Fibroblast of lung (primary cell): ENCODE data around the gene PWWP2B. TPM values are rescaled to one million over a fixed set of nuclear protein-coding genes. Genes with fewer than 3 reads are reported as not detected.

ENCODE experiments used
- DNase-seq, 2 donors: peaks; one replicate each; pipeline versions ENCODE4 v3.0.0 to v3.0.0-alpha.2; 2010; ENCODE audit warnings: low read depth in 2 of 2
- H2AFZ ChIP-seq: 2 replicates; pipeline ENCODE4 v1.5.1; 2012; ENCODE audit warnings: low read length, control low read depth, inconsistent platforms
- H3K27ac ChIP-seq: 2 replicates; pipeline ENCODE4 v1.5.1; 2011; ENCODE audit warnings: low read length, control low read depth; ENCODE audit not compliant: insufficient read depth
- H3K27me3 ChIP-seq: 2 replicates; pipeline ENCODE4 v1.5.1; 2011; ENCODE audit warnings: mild to moderate bottlenecking, low read length; ENCODE audit not compliant: control insufficient read depth, insufficient read depth
- H3K36me3 ChIP-seq: 2 replicates; pipeline ENCODE4 v1.5.1; 2011; ENCODE audit warnings: low read length; ENCODE audit not compliant: control insufficient read depth, insufficient read depth
- H3K4me1 ChIP-seq: 2 replicates; pipeline ENCODE4 v1.5.1; 2011; ENCODE audit warnings: low read length; ENCODE audit not compliant: control insufficient read depth, insufficient read depth; ENCODE audit errors: extremely low read depth
- H3K4me2 ChIP-seq: 2 replicates; pipeline ENCODE4 v1.5.1; 2011; ENCODE audit warnings: low read length, control low read depth; ENCODE audit not compliant: insufficient read depth; ENCODE audit errors: extremely low read depth
- H3K4me3 ChIP-seq, 4 experiments: fragments of 200-600 bp in 1 of 4; sonication (generic) in 1 of 4; replicated peaks in 1 of 4; 2 replicates each; pipeline ENCODE4 v1.5.1; 2011 to 2016; ENCODE audit warnings: low read length in 4 of 4, low read depth in 3 of 4, mild to moderate bottlenecking in 3 of 4, control low read depth in 2 of 4, inconsistent platforms in 1 of 4, mixed read lengths in 1 of 4; ENCODE audit not compliant: insufficient read depth in 1 of 4; ENCODE audit errors: control extremely low read depth in 1 of 4
- H3K79me2 ChIP-seq: 2 replicates; pipeline ENCODE4 v1.5.1; 2012; ENCODE audit warnings: mild to moderate bottlenecking, low read length, inconsistent platforms; ENCODE audit not compliant: control insufficient read depth, insufficient read depth
- H3K9ac ChIP-seq: 2 replicates; pipeline ENCODE4 v1.5.1; 2011; ENCODE audit warnings: mild to moderate bottlenecking, low read length, control low read depth; ENCODE audit not compliant: insufficient read depth
- H3K9me3 ChIP-seq: 2 replicates; pipeline ENCODE4 v1.5.1; 2012; ENCODE audit warnings: low read depth, low read length; ENCODE audit not compliant: control insufficient read depth, insufficient read depth
- H4K20me1 ChIP-seq: 2 replicates; pipeline ENCODE4 v1.5.1; 2011; ENCODE audit warnings: low read length; ENCODE audit not compliant: control insufficient read depth, insufficient read depth; ENCODE audit errors: extremely low read depth
- EZH2 ChIP-seq: IDR thresholded peaks from 2 replicates; pipeline ENCODE4 v1.5.1; 2012; ENCODE audit warnings: low read length, control low read depth, mild to moderate bottlenecking; ENCODE audit errors: missing control alignments
- polyA plus RNA-seq, 2 donors: library from polyadenylated mRNA; depleted of rRNA in 1 of 2; stranded (reverse) in 1 of 2; unstranded in 1 of 2; fragments of >200 nt; gene quantifications; 2 replicates each; pipeline ENCODE4 v1.2.1, GENCODE V29; 2011 to 2012; ENCODE audit warnings: missing spikeins in 1 of 2
- total RNA-seq: library from RNA; depleted of rRNA; stranded (reverse); fragments of >200 nt; gene quantifications from 2 replicates; pipeline ENCODE4 v1.2.1, GENCODE V29; 2014
- TF ChIP-seq, protein P1 (sequence below), 2 donors: IDR thresholded peaks in 1 of 2; conservative IDR thresholded peaks in 1 of 2; 1 replicate in 1 of 2; 2 replicates in 1 of 2; pipeline ENCODE4 v1.5.1; 2011 to 2012; ENCODE audit warnings: low read length in 2 of 2, control low read depth in 1 of 2, inconsistent platforms in 1 of 2, low read depth in 1 of 2, mild to moderate bottlenecking in 1 of 2

PWWP2B gene
- total and polyA plus RNA-seq, 2 donors (not counting 1 experiment from before 2014, with no cell fraction given): 1.5 to 15.9 TPM

DNA sequence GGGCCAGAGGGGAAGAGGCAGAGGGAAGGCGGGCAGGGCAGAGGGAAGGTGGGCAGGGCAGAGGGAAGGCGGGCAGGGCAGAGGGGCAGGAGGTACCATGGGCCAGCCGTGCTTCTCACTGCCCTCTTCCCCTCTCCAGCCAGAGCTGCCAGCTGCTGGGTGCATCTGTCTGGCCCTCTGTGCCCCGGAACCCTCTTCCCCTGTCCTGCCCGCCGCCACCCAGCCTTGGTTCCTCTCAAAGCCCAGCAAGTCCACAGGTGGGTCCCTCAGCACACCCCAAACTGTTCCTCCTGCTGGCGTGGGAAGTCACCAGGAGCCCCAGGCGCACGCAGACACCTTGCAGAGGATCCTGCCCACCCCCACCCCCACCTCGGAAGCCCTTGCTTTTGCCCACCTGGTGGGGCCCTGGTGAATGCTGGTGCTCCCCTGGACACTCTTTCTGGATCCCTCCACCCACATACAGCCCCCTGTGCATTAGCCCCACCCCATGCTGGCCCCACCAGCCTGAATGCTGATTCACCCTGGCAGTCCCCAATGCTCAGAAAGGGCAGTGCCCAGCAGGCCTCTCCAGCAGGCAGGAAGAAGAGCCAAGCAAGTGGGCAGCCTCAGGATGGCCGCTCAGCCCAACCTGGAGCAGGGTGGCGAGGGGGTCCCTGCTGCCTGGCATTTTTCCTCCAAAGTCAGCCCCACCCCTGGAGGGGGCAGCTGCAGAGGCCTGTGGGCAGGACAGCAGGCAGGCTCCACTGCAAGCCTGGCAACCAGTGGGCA lies 1.9 kb upstream of the PWWP2B start:
- Histone ChIP-seq H3K9ac (no peak overlapping the region), H3K79me2 (no peaks in the 10 kb centered on the region), H3K4me1 (no peaks in the 10 kb centered on the region), H3K27me3 (no peaks in the 10 kb centered on the region), H3K36me3 (no peaks in the 10 kb centered on the region), H3K4me2 (peak overlapping the region; percentile 25), H2AFZ (no peak overlapping the region), H3K27ac (no peak overlapping the region), H3K4me3 (peak overlapping the region in 1 of 4 experiments; percentile 58), H3K9me3 (no peaks in the 10 kb centered on the region), H4K20me1 (no peaks in the 10 kb centered on the region)
- DNase-seq: no peak
- no peak for TF ChIP-seq EZH2
- TF ChIP-seq, protein P1, sequence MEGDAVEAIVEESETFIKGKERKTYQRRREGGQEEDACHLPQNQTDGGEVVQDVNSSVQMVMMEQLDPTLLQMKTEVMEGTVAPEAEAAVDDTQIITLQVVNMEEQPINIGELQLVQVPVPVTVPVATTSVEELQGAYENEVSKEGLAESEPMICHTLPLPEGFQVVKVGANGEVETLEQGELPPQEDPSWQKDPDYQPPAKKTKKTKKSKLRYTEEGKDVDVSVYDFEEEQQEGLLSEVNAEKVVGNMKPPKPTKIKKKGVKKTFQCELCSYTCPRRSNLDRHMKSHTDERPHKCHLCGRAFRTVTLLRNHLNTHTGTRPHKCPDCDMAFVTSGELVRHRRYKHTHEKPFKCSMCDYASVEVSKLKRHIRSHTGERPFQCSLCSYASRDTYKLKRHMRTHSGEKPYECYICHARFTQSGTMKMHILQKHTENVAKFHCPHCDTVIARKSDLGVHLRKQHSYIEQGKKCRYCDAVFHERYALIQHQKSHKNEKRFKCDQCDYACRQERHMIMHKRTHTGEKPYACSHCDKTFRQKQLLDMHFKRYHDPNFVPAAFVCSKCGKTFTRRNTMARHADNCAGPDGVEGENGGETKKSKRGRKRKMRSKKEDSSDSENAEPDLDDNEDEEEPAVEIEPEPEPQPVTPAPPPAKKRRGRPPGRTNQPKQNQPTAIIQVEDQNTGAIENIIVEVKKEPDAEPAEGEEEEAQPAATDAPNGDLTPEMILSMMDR (conservative IDR thresholded peaks at IDR 0.05 in 1 of 2, IDR thresholded peaks at IDR 0.05 in 1 of 2; ENCODE audit: low read depth in 1 of 2, low read length in 2 of 2): no peak

DNA sequence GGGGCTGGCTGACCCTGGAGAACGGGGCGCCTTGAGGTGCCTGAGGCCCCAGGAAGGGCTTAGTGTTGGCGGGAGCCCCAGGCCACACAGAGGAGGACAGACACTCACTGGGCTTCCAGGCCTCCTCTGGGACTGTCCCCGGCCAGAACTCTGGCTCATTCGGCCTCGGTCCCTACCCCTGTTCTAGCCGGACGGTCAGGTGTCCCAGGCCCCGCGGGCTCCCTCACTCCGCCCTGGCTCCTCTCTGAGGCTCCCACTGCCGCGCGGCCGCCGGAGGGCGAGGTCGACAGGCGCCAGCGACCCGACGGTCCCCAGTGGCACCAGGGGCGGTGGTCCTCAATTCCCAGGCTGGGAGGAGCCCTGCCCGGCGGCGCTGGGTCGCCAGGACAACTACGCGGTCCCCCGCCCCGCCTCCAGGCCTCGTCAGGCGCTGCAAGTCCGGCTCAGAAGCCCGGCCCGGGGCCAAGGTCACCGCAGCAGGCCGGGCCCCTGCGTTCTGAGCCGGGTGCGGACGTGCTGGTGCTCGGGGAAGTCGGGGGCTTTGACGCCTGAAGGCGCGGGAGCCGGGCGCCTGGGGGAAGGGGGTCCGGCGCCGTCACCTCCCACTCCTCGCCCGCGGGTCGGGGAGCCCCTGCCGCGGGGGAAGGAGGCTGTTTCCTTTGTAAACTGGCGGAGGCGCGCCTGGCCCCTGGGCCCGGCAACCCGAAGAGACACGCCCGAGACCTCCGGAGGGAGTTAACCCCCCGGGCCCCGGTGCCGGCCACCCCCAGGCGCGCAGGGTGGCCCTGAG lies 1.1 kb upstream of the PWWP2B start:
- H3K4me2 ChIP-seq: peak overlapping the region; percentile 71
- H4K20me1 ChIP-seq: no peaks in the 10 kb centered on the region
- H3K9me3 ChIP-seq: no peaks in the 10 kb centered on the region
- peak overlapping the region in 3 of 4 experiments; percentile 21 to 58 (median 36) for H3K4me3 ChIP-seq
- no peak for TF ChIP-seq EZH2
- TF ChIP-seq, protein P1 (conservative IDR thresholded peaks at IDR 0.05 in 1 of 2, IDR thresholded peaks at IDR 0.05 in 1 of 2; ENCODE audit: low read depth in 1 of 2, low read length in 2 of 2): no peak
- peak overlapping the region; percentile 42 for H3K9ac ChIP-seq
- H3K79me2 ChIP-seq: no peaks in the 10 kb centered on the region
- H3K27me3 ChIP-seq: no peaks in the 10 kb centered on the region
- DNase-seq: peak; percentile 26 to 40
- no peak overlapping the region for H3K27ac ChIP-seq
- H3K36me3 ChIP-seq: no peaks in the 10 kb centered on the region
- H3K4me1 ChIP-seq: no peaks in the 10 kb centered on the region
- H2AFZ ChIP-seq: no peak overlapping the region

DNA sequence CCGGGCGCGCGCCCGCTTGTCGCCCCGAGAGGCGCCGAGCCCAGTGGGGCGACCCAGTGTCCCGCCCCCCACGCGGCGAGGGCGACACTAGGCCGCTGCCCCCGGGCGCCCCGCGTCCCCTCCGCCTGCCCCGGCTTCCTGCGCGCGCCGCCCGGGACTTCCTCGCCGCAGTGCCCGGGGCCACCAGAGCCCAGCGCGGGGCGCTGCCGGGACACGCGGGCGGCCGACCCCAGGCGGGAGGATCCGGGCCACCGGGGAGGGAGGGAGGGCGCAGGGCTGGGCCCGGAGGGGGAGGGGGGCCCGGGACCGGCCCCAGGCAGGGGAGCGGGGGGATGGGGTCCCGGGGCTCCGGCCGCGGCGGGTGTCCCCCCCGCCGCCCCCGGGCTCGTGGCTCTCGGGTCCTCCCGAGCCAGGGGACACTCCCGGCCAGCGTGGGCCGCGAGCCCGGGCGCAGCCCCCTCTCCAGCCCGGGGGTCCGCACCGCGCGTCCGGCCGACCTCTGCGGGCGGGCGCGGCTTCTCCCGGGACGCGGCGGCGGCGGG lies 435 bp upstream of the PWWP2B start:
- peak overlapping the region; percentile 66 for H3K9ac ChIP-seq
- H4K20me1 ChIP-seq: no peaks in the 10 kb centered on the region
- H3K9me3 ChIP-seq: no peaks in the 10 kb centered on the region
- H3K27ac ChIP-seq: no peak overlapping the region
- no peaks in the 10 kb centered on the region for H3K79me2 ChIP-seq
- H3K36me3 ChIP-seq: no peaks in the 10 kb centered on the region
- H3K27me3 ChIP-seq: no peaks in the 10 kb centered on the region
- H3K4me3 ChIP-seq: peak overlapping the region in 1 of 4 experiments; percentile 58
- TF ChIP-seq, protein P1 (conservative IDR thresholded peaks at IDR 0.05 in 1 of 2, IDR thresholded peaks at IDR 0.05 in 1 of 2; ENCODE audit: low read depth in 1 of 2, low read length in 2 of 2): peak in 1 of 2 donors; percentile 7
- TF ChIP-seq EZH2: no peak
- H3K4me1 ChIP-seq: no peaks in the 10 kb centered on the region
- peak overlapping the region; percentile 71 for H3K4me2 ChIP-seq
- DNase-seq: peak; percentile 31 to 37
- H2AFZ ChIP-seq: no peak overlapping the region
